Neural progenitor cell (in vitro differentiated cells): ENCODE data around the gene SLC6A17. TPM values are rescaled to one million over a fixed set of nuclear protein-coding genes. Genes with fewer than 3 reads are reported as not detected.

Experiments
- DNase-seq: peaks from one replicate; pipeline ENCODE4 v3.0.0-alpha.2; 2016; ENCODE audit warnings: low spot score
- H2AFZ ChIP-seq: fragments of 200-600 bp; sonication (generic); replicated peaks from 2 replicates; pipeline ENCODE4 v1.6.1; 2016; ENCODE audit warnings: antibody characterized with exemption
- H3F3A ChIP-seq: fragments of 200-600 bp; sonication (generic); 2 replicates; pipeline ENCODE4 v1.6.1; 2016; ENCODE audit warnings: antibody characterized with exemption, low read depth
- H3K27ac ChIP-seq: fragments of 200-600 bp; sonication (generic); 2 replicates; pipeline ENCODE4 v1.5.1; 2016; ENCODE audit warnings: mild to moderate bottlenecking
- H3K27me3 ChIP-seq: fragments of 200-600 bp; sonication (generic); 2 replicates; pipeline ENCODE4 v1.6.1; 2016; ENCODE audit warnings: mild to moderate bottlenecking, moderate library complexity
- H3K36me3 ChIP-seq: fragments of 200-600 bp; sonication (generic); 2 replicates; pipeline ENCODE4 v1.5.1; 2016
- H3K4me1 ChIP-seq: fragments of 200-600 bp; sonication (generic); 2 replicates; pipeline ENCODE4 v1.6.1; 2016; ENCODE audit warnings: mixed run types
- H3K4me2 ChIP-seq: fragments of 200-600 bp; sonication (generic); 2 replicates; pipeline ENCODE4 v1.6.1; 2016
- H3K4me3 ChIP-seq: fragments of 200-600 bp; sonication (generic); 2 replicates; pipeline ENCODE4 v1.5.1; 2016
- H3K79me2 ChIP-seq: fragments of 200-600 bp; sonication (generic); 2 replicates; pipeline ENCODE4 v1.6.1; 2016; ENCODE audit warnings: low read depth
- H3K9ac ChIP-seq: fragments of 200-600 bp; sonication (generic); 2 replicates; pipeline ENCODE4 v1.6.1; 2016
- H3K9me3 ChIP-seq: fragments of 200-600 bp; sonication (generic); 2 replicates; pipeline ENCODE4 v1.5.1; 2016; ENCODE audit warnings: low read depth
- H4K20me1 ChIP-seq: fragments of 200-600 bp; sonication (generic); 2 replicates; pipeline ENCODE4 v1.6.1; 2016; ENCODE audit warnings: low read depth
- H3K27ac Mint-ChIP-seq: 3 replicates; pipeline ENCODE4 v1.8.0; 2021; ENCODE audit warnings: mixed read lengths
- H3K27me3 Mint-ChIP-seq: 2 replicates; pipeline ENCODE4 v1.8.0; 2022; ENCODE audit warnings: low read depth, mild to moderate bottlenecking, inconsistent platforms, moderate library complexity, mixed read lengths; ENCODE audit not compliant: insufficient read depth
- H3K36me3 Mint-ChIP-seq: 3 replicates; pipeline ENCODE4 v1.8.0; 2021; ENCODE audit warnings: mixed read lengths
- H3K4me1 Mint-ChIP-seq: 3 replicates; pipeline ENCODE4 v1.8.0; 2021; ENCODE audit warnings: mixed read lengths
- H3K4me3 Mint-ChIP-seq: 3 replicates; pipeline ENCODE4 v1.8.0; 2021; ENCODE audit warnings: mild to moderate bottlenecking, moderate library complexity, mixed read lengths
- H3K9me3 Mint-ChIP-seq: 3 replicates; pipeline ENCODE4 v1.8.0; 2020; ENCODE audit warnings: mixed read lengths
- CTCF ChIP-seq: fragments of 200-600 bp; sonication (generic); IDR thresholded peaks from 2 replicates; pipeline ENCODE4 v1.5.1; 2017; ENCODE audit warnings: antibody characterized with exemption, mild to moderate bottlenecking
- EZH2 ChIP-seq: fragments of 200-600 bp; sonication (generic); IDR thresholded peaks from 2 replicates; pipeline ENCODE4 v1.6.1; 2017; ENCODE audit warnings: antibody characterized with exemption, mild to moderate bottlenecking, moderate library complexity
- EZH2phosphoT487 ChIP-seq: fragments of 200-600 bp; sonication (generic); IDR thresholded peaks from 2 replicates; pipeline ENCODE4 v1.6.1; 2017; ENCODE audit warnings: antibody characterized with exemption
- total RNA-seq: library from RNA; depleted of rRNA; stranded (reverse); fragments of >200 nt; gene quantifications from 2 replicates; pipeline ENCODE4 v1.2.3, GENCODE V29; 2015; ENCODE audit warnings: low replicate concordance

SLC6A17 gene
- total RNA-seq, 1 donor from 2014 or later = not detected

DNA sequence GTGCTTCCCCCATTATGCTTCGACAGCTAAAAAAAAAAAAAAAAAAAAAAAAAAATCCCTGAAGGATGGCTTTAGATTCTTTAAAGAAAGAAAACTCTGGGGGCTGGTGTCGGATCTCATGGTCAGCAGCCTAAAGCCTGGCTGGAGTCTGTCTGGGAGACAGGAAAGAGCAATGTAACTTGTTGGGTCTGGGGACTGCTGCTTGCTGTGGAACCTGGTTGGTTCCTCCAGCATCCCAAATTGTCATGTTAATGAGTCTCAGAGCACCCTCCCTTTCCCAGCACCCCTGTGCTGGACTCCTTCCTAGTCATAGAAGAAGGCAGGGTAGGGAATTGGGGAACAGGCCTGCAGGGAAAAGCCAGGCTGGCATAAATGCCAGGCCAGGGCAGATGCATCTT is 62.8 kb downstream of the SLC6A17 start:
- H3K9me3 Mint-ChIP-seq = no peaks in the 10 kb centered on the region
- H3K9ac ChIP-seq = no peak overlapping the region
- no peak for DNase-seq
- H3K4me3 Mint-ChIP-seq = peak overlapping the region; percentile 76
- H3K36me3 ChIP-seq = no peaks in the 10 kb centered on the region
- no peaks in the 10 kb centered on the region for H3K36me3 Mint-ChIP-seq
- no peaks in the 10 kb centered on the region for H3K9me3 ChIP-seq
- H4K20me1 ChIP-seq = peaks cover 13% of the 10 kb centered on the region
- peaks cover 19% of the 10 kb centered on the region for H3K4me1 ChIP-seq
- no peak overlapping the region for H3K4me3 ChIP-seq
- TF ChIP-seq CTCF (no peak), EZH2phosphoT487 (no peak), EZH2 (no peak)
- peaks cover 32% of the 10 kb centered on the region for H3K27me3 Mint-ChIP-seq
- no peak overlapping the region for H2AFZ ChIP-seq
- peaks cover 45% of the 10 kb centered on the region for H3K27me3 ChIP-seq
- H3K27ac ChIP-seq = no peak overlapping the region
- H3K4me2 ChIP-seq = peak overlapping the region; percentile 37
- H3F3A ChIP-seq = peaks cover 38% of the 10 kb centered on the region
- no peaks in the 10 kb centered on the region for H3K79me2 ChIP-seq
- no peak overlapping the region for H3K27ac Mint-ChIP-seq
- H3K4me1 Mint-ChIP-seq = peaks cover 28% of the 10 kb centered on the region

DNA sequence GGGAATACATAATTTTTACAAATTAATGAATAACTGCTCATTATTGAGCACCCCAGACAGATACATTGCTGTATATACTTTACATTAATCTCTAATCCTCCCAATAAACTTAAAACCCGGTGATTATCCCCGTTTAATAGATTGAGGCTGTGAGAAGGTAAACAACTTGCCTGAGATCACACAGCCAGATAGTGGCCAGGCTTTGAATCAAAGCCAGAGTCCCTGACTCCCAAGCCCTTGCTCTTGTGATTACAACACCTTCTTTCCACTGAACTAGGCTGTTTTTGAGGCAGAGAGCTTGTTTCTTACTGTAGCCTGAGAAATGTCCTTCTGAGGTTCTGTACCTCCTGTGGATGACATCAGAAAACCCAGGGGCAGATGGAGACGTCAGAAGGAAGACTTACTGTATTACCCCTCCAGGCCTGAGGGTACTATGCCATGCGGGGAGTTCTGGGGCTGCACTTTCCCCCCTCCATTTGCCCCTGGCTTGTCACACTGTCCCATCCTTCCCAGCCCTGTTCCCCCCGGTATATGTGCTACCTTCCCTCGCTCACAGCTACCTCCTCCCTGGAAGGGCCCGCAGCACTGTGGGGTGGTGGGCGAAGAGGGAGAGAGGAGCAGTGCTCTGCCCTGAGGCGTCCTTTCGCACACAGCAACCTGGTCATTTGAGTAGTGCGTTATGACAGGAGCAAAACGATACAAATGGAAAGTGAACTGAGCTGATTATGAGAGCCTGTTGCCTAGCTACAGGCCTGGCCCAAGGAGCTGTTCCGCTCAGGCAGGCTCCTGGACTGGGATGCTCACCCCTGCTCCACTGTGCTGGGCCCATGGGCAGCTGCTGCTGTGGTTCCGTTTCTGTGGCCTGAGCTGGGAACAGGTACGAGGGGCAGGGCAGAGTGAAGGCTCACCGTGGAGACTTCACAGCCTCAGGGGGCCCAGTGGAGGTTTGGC is 64.4 kb downstream of the SLC6A17 start:
- H3K4me3 ChIP-seq = no peak overlapping the region
- Mint-ChIP-seq H3K27ac (peak overlapping the region; percentile 79), H3K9me3 (no peaks in the 10 kb centered on the region), H3K27me3 (peaks cover 30% of the 10 kb centered on the region), H3K36me3 (no peaks in the 10 kb centered on the region), H3K4me3 (peak overlapping the region; percentile 73), H3K4me1 (peaks cover 18% of the 10 kb centered on the region)
- H3K9me3 ChIP-seq = no peaks in the 10 kb centered on the region
- TF ChIP-seq EZH2phosphoT487 (no peak), EZH2 (no peak), CTCF (no peak)
- no peak overlapping the region for H3K4me2 ChIP-seq
- H3K4me1 ChIP-seq = peaks cover 11% of the 10 kb centered on the region
- H3K27me3 ChIP-seq = peaks cover 32% of the 10 kb centered on the region
- no peaks in the 10 kb centered on the region for H3K36me3 ChIP-seq
- no peak for DNase-seq
- no peak overlapping the region for H2AFZ ChIP-seq
- no peak overlapping the region for H3K9ac ChIP-seq
- no peak overlapping the region for H3K27ac ChIP-seq
- H3K79me2 ChIP-seq = no peaks in the 10 kb centered on the region
- H3F3A ChIP-seq = peaks cover 25% of the 10 kb centered on the region
- peaks cover 17% of the 10 kb centered on the region for H4K20me1 ChIP-seq

- no peaks in the 10 kb centered on the region for H3K36me3 Mint-ChIP-seq
- peaks cover 32% of the 10 kb centered on the region for H3K27me3 Mint-ChIP-seq
- no peaks in the 10 kb centered on the region for H3K79me2 ChIP-seq
- H3K27ac ChIP-seq = no peak overlapping the region
- H3F3A ChIP-seq = peaks cover 15% of the 10 kb centered on the region
- H3K36me3 ChIP-seq = no peaks in the 10 kb centered on the region
- H3K4me3 ChIP-seq = no peak overlapping the region
- H3K9ac ChIP-seq = no peak overlapping the region
- H4K20me1 ChIP-seq = peaks cover 16% of the 10 kb centered on the region
- H3K9me3 Mint-ChIP-seq = no peaks in the 10 kb centered on the region
- H3K4me3 Mint-ChIP-seq = no peak overlapping the region
- DNase-seq = no peak
- peaks cover 24% of the 10 kb centered on the region for H3K27me3 ChIP-seq
- H2AFZ ChIP-seq = no peak overlapping the region
- H3K9me3 ChIP-seq = no peaks in the 10 kb centered on the region
- H3K4me1 Mint-ChIP-seq = peaks cover 18% of the 10 kb centered on the region
- H3K4me2 ChIP-seq = no peak overlapping the region
- TF ChIP-seq CTCF (no peak), EZH2 (no peak), EZH2phosphoT487 (no peak)
- H3K4me1 ChIP-seq = peaks cover 11% of the 10 kb centered on the region
- H3K27ac Mint-ChIP-seq = no peak overlapping the region
These were observed 65.6 kb downstream of the SLC6A17 start for GRCh38 chr1:110215621-110216515.
